Measurements from ENCODE around the gene CD244.

The CD244 gene

DNA sequence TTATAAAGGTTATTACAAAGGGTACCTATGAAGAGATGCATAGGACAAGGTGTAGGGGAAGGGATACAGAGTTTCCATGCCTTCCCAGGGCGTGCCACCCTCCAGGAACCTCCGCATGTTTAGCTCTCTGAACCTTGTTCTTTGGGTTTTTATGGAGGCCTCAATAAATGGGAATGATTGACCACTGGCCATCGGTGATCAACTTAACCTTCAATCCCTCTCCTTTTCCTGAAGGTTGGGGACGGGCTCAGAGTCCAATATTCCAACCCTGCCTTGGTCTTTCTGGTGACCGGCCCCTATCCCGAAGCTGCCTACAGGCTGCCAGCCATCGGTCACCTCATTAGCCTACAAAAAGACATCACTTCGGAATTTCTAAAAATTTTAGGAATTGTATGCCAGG lies 11.7 kb downstream of the CD244 start:
- in situ Hi-C loops (cut with MboI; ENCODE audit: low sequenced_read_pairs, unreplicated experiment), result no loop called here
- TF ChIP-seq, protein P1, sequence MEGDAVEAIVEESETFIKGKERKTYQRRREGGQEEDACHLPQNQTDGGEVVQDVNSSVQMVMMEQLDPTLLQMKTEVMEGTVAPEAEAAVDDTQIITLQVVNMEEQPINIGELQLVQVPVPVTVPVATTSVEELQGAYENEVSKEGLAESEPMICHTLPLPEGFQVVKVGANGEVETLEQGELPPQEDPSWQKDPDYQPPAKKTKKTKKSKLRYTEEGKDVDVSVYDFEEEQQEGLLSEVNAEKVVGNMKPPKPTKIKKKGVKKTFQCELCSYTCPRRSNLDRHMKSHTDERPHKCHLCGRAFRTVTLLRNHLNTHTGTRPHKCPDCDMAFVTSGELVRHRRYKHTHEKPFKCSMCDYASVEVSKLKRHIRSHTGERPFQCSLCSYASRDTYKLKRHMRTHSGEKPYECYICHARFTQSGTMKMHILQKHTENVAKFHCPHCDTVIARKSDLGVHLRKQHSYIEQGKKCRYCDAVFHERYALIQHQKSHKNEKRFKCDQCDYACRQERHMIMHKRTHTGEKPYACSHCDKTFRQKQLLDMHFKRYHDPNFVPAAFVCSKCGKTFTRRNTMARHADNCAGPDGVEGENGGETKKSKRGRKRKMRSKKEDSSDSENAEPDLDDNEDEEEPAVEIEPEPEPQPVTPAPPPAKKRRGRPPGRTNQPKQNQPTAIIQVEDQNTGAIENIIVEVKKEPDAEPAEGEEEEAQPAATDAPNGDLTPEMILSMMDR (IDR thresholded peaks at IDR 0.05; ENCODE audit: borderline replicate concordance, control extremely low read depth, extremely low read depth, insufficient read depth, missing control alignments), result no peak
- DNase-seq (ENCODE audit: low spot score), result no peak

DNA sequence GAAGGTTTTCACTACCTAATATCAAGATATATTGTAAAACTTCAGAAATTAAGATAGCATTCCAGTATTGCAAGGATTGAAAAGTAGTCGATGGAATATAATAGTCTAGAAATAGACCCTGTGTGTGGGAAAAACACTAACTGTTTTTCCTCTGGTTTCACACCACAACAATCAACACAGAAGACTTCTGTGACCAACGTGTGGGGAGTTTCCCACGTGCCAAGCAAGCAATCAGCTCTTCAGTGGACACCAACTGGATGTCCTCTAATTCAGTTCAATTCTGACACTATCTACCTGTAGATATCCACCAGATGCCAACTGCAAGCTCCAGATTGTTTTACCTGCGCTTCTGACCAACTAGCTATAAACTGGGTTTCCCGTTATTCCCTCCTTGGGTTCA lies 12.1 kb downstream of the CD244 start:
- TF ChIP-seq, protein P1 (IDR thresholded peaks at IDR 0.05; ENCODE audit: borderline replicate concordance, control extremely low read depth, extremely low read depth, insufficient read depth, missing control alignments), result no peak
- no peak for DNase-seq (ENCODE audit: low spot score)
- in situ Hi-C loops (cut with MboI; ENCODE audit: low sequenced_read_pairs, unreplicated experiment), result no loop called here

DNA sequence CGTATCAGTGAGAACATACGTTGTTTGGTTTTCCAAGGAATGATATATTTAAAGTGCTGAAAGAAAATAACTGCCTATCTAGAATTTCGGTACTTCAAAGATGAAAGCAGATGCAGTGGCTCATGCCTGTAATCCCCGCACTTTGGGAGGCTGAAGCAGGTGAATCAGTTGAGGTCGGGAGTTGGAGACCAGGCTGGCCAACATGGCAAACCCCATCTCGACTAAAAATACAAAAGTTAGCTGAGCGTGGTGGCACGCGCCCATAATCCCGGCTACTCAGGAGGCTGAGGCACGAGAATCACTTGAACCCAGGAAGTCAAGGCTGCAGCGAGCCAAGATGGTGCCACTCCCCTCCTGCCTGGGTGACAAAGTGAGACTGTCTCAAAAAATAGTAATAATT lies 16.4 kb downstream of the CD244 start:
- in situ Hi-C loops (cut with MboI; ENCODE audit: low sequenced_read_pairs, unreplicated experiment), result no loop called here
- no peak for DNase-seq (ENCODE audit: low spot score)
- TF ChIP-seq, protein P1 (IDR thresholded peaks at IDR 0.05; ENCODE audit: borderline replicate concordance, control extremely low read depth, extremely low read depth, insufficient read depth, missing control alignments), result no peak

DNA sequence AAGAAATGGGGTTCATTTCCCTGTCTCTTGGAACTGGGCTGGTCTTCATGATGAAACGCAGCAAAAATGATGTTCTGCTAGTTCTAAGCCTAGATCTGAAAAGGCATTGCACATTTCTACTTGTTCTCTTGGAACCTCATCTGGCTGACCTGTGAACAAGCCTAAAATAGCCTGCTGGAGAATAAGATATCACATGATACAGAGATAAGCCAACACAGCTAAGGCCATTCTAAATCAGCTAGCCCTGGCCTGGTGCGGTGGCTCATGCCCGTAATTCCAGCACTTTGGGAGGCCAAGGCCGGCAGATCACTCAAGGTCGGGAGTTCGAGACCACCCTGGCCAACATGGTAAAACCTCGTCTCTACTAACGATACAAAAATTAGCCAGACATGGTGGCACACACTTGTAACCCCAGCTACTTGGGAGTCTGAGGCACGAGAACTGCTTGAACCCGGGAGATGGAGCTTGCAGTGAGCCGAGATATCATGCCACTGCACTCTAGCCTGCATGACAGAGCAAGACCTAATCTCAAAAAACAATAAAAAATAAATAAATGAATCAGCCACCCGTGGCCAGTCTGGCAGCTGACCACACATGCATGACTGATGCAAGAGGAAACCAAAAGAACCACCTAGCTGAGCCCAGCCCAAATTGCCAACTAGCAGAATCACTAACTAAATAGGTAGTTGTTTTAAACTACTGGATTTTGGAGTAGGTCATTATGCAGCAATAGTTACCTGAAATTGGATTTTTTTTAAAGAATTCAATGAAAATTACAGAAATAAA lies 18.0 kb downstream of the CD244 start:
- no peak for DNase-seq (ENCODE audit: low spot score)
- TF ChIP-seq, protein P1 (IDR thresholded peaks at IDR 0.05; ENCODE audit: borderline replicate concordance, control extremely low read depth, extremely low read depth, insufficient read depth, missing control alignments), result no peak
- in situ Hi-C loops (cut with MboI; ENCODE audit: low sequenced_read_pairs, unreplicated experiment), result no loop called here

DNA sequence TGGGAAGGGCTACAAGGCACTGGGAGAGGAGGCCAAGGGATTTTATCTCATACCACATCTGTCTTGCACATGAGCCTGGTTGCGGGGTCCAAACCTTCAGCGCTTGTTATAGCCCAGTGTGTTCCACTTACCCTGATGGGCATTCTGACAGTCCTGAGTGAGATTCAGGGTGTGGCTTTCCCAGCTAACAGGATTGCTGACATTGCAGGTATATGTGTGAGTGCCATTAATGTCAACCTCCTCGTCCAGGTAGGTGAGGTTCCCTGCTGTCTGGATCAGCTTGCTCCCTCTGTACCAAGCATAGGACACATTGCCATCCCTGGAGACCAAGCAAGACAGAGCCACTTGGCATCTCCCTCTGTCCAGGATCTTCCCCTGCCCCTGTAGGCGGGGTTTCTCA lies 21.6 kb downstream of the CD244 start:
- in situ Hi-C loops (cut with MboI; ENCODE audit: low sequenced_read_pairs, unreplicated experiment), result no loop called here
- no peak for DNase-seq (ENCODE audit: low spot score)
- TF ChIP-seq, protein P1 (IDR thresholded peaks at IDR 0.05; ENCODE audit: borderline replicate concordance, control extremely low read depth, extremely low read depth, insufficient read depth, missing control alignments), result no peak

DNA sequence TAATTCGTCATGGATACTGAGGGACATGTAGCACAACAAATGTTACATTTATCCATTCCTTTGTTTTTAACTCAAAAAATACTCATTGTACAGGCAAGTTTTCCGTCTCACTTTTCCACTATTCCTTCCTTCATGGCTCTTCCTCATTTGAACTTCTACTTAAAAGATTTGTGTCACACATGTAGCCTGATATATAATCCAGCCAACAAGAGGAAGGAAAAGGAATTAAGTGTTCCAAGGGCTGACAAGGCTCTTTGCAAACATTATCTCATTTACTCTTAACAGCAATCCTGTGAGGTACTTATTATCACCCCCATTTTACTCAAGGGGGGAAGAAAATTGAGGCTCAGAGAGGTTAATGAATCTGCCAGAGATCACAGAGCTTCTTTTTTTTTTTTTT lies 22.9 kb downstream of the CD244 start:
- in situ Hi-C loops (cut with MboI; ENCODE audit: low sequenced_read_pairs, unreplicated experiment), result loop anchor here (5.0 to 10.0 kb wide), 3 partner anchors 62 to 115 kb away; partner anchors contain the start of gene ITLN2
- DNase-seq (ENCODE audit: low spot score), result no peak
- TF ChIP-seq, protein P1 (IDR thresholded peaks at IDR 0.05; ENCODE audit: borderline replicate concordance, control extremely low read depth, extremely low read depth, insufficient read depth, missing control alignments), result no peak
